CD8-positive, alpha-beta memory T cell (primary cell): ENCODE data around the gene C11orf65. TPM values are rescaled to one million over a fixed set of nuclear protein-coding genes. Genes with fewer than 3 reads are reported as not detected.

ENCODE experiments used
- CTCF ChIA-PET: fragments of 350-600 bp; sonication (Branson Sonifier 250); formaldehyde crosslinking; loops from one replicate; lab custom pipeline; 2021; ENCODE audit warnings: antibody characterized with exemption; lab: Charles Lee
- POLR2A ChIA-PET: fragments of 350-600 bp; sonication (Branson Sonifier 250); formaldehyde crosslinking; loops from one replicate; lab custom pipeline; 2021; ENCODE audit warnings: antibody characterized with exemption; lab: Charles Lee
- DNase-seq, 5 donors: peaks; one replicate each; pipeline versions ENCODE4 v3.0.0 to v3.0.0-alpha.2; 2020 to 2022; ENCODE audit warnings: mixed read lengths in 1 of 5
- H3K27ac ChIP-seq: one replicate; pipeline ENCODE4 v1.7.0; 2013; ENCODE audit warnings: low read depth, mild to moderate bottlenecking, low read length, moderate library complexity
- H3K27me3 ChIP-seq: 2 replicates; pipeline ENCODE4 v1.7.0; 2013; ENCODE audit warnings: low read length, mild to moderate bottlenecking; ENCODE audit not compliant: insufficient read depth, poor library complexity, severe bottlenecking
- H3K36me3 ChIP-seq: 2 replicates; pipeline ENCODE4 v1.7.0; 2013; ENCODE audit warnings: mild to moderate bottlenecking, low read length, moderate library complexity; ENCODE audit not compliant: insufficient read depth
- H3K4me1 ChIP-seq: 2 replicates; pipeline ENCODE4 v1.7.0; 2013; ENCODE audit warnings: mild to moderate bottlenecking, low read length, moderate library complexity; ENCODE audit not compliant: insufficient read depth
- H3K4me3 ChIP-seq: 2 replicates; pipeline ENCODE4 v1.7.0; 2013; ENCODE audit warnings: mild to moderate bottlenecking, low read length
- H3K9me3 ChIP-seq: 2 replicates; pipeline ENCODE4 v1.7.0; 2013; ENCODE audit warnings: mild to moderate bottlenecking, low read length
- H3K27ac Mint-ChIP-seq, 8 donors: one replicate each; pipeline ENCODE4 v1.8.0; 2020 to 2021; ENCODE audit warnings: mixed read lengths in 8 of 8, mild to moderate bottlenecking in 6 of 8, inconsistent platforms in 3 of 8, moderate library complexity in 3 of 8
- H3K27me3 Mint-ChIP-seq, 2 donors: one replicate each; pipeline ENCODE4 v1.8.0; 2020 to 2021; ENCODE audit warnings: mixed read lengths in 2 of 2, mild to moderate bottlenecking in 1 of 2, moderate library complexity in 1 of 2
- H3K36me3 Mint-ChIP-seq, 3 donors: one replicate each; pipeline ENCODE4 v1.8.0; 2020 to 2021; ENCODE audit warnings: mixed read lengths in 3 of 3, inconsistent platforms in 1 of 3, mild to moderate bottlenecking in 1 of 3
- H3K4me1 Mint-ChIP-seq, 3 donors: one replicate each; pipeline ENCODE4 v1.8.0; 2020 to 2021; ENCODE audit warnings: mixed read lengths in 3 of 3, inconsistent platforms in 1 of 3, mild to moderate bottlenecking in 1 of 3
- H3K4me3 Mint-ChIP-seq, 7 donors: one replicate each; pipeline ENCODE4 v1.8.0; 2020 to 2021; ENCODE audit warnings: mixed read lengths in 7 of 7, mild to moderate bottlenecking in 6 of 7, moderate library complexity in 4 of 7, inconsistent platforms in 2 of 7
- H3K9me3 Mint-ChIP-seq, 5 donors: one replicate each; pipeline ENCODE4 v1.8.0; 2020 to 2022; ENCODE audit warnings: mixed read lengths in 5 of 5, mild to moderate bottlenecking in 3 of 5, moderate library complexity in 2 of 5, inconsistent platforms in 1 of 5
- polyA plus RNA-seq: library from polyadenylated mRNA; unstranded; fragments of 300-500 nt; fragmentation: Illumina TruSeq; gene quantifications from one replicate; pipeline ENCODE4 v1.2.3, GENCODE V29; 2021
- total RNA-seq, 2 experiments: library from RNA; stranded (reverse); gene quantifications; one replicate each; pipeline ENCODE4 v1.2.3, GENCODE V29; 2021

The C11orf65 gene
- total and polyA plus RNA-seq, 3 experiments from 2014 or later: 0.64 to 1.1 (median 0.78) TPM

DNA sequence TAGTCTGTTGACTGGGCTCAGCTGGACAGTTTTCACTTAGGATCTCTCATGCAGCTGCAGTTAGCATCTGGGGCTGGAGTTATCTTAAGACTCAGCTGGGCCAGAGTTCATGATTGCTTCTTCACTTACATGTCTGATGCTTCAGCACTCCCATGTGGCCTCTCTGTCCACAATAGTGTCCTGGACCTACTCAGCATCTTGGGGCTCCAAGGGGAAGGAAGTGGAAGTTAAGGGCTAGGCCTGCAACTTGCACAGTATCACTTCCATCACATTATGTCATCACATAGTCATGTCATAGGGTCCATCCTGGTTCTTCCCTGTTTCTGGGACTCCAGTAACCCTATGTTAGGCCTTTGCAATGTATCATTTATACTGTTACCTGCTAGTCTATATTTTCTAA, 115.9 kb downstream of the C11orf65 start:
- Mint-ChIP-seq H3K36me3 (peaks cover 19 to 92% (median 49%) of the 10 kb centered on the region in 3 donors), H3K4me3 (no peak overlapping the region), H3K27ac (peak overlapping the region in 4 of 8 donors; percentile 9 to 59 (median 34)), H3K9me3 (no peaks in the 10 kb centered on the region), H3K27me3 (no peaks in the 10 kb centered on the region), H3K4me1 (peaks cover 0 to 20% (median 3%) of the 10 kb centered on the region in 3 donors)
- Histone ChIP-seq H3K36me3 (peaks cover 68% of the 10 kb centered on the region), H3K4me1 (no peaks in the 10 kb centered on the region), H3K9me3 (no peaks in the 10 kb centered on the region), H3K4me3 (no peak overlapping the region), H3K27ac (no peak overlapping the region), H3K27me3 (no peaks in the 10 kb centered on the region)
- DNase-seq: no peak
- ChIA-PET CTCF (no interaction called here), POLR2A (interaction anchor here (0.6 kb wide), 1 partner anchor 12 kb away, joined by 3 read pairs; no protein-coding TSS in a partner anchor)

- CTCF ChIA-PET: no interaction called here
- H3K27me3 Mint-ChIP-seq: no peaks in the 10 kb centered on the region
- H3K4me1 Mint-ChIP-seq: peaks cover 13 to 38% (median 16%) of the 10 kb centered on the region in 3 donors
- H3K27ac Mint-ChIP-seq: peak overlapping the region in 4 of 8 donors; percentile 19 to 59 (median 36)
- H3K9me3 ChIP-seq: no peaks in the 10 kb centered on the region
- POLR2A ChIA-PET: no interaction called here
- no peaks in the 10 kb centered on the region for H3K27me3 ChIP-seq
- DNase-seq: no peak
- no peak overlapping the region for H3K4me3 ChIP-seq
- H3K27ac ChIP-seq: no peak overlapping the region
- H3K4me3 Mint-ChIP-seq: no peak overlapping the region
- H3K36me3 ChIP-seq: peaks cover 33% of the 10 kb centered on the region
- no peaks in the 10 kb centered on the region for H3K4me1 ChIP-seq
- H3K9me3 Mint-ChIP-seq: no peaks in the 10 kb centered on the region
- peaks cover 4 to 82% (median 28%) of the 10 kb centered on the region in 3 donors for H3K36me3 Mint-ChIP-seq
Measured at GRCh38 chr11:108346451-108346850, 120.9 kb downstream of the C11orf65 start.

DNA sequence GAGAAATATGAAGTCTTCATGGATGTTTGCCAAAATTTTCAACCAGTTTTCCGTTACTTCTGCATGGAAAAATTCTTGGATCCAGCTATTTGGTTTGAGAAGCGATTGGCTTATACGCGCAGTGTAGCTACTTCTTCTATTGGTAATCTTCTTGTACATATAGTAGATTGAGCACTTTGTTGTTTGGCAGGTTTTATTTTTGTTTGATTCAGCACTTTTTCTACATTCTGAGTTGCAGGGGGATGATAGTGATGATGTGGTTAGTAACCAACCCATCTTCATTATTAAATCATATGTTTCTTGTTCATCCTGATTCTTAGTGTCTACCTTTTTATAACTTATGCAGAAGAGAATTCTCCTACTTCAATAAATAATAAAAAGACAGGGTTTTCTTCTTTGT, 121.6 kb downstream of the C11orf65 start:
- H3K27me3 Mint-ChIP-seq: no peaks in the 10 kb centered on the region
- CTCF ChIA-PET: no interaction called here
- peak overlapping the region in 1 of 8 donors; percentile 13 for H3K27ac Mint-ChIP-seq
- H3K4me1 Mint-ChIP-seq: peaks cover 15 to 38% (median 19%) of the 10 kb centered on the region in 3 donors
- DNase-seq: no peak
- Histone ChIP-seq H3K4me1 (no peaks in the 10 kb centered on the region), H3K27ac (no peak overlapping the region), H3K4me3 (no peak overlapping the region), H3K27me3 (no peaks in the 10 kb centered on the region), H3K9me3 (no peaks in the 10 kb centered on the region), H3K36me3 (peaks cover 28% of the 10 kb centered on the region)
- POLR2A ChIA-PET: no interaction called here
- H3K36me3 Mint-ChIP-seq: peaks cover 4 to 78% (median 26%) of the 10 kb centered on the region in 3 donors
- no peaks in the 10 kb centered on the region for H3K9me3 Mint-ChIP-seq
- H3K4me3 Mint-ChIP-seq: no peak overlapping the region

DNA sequence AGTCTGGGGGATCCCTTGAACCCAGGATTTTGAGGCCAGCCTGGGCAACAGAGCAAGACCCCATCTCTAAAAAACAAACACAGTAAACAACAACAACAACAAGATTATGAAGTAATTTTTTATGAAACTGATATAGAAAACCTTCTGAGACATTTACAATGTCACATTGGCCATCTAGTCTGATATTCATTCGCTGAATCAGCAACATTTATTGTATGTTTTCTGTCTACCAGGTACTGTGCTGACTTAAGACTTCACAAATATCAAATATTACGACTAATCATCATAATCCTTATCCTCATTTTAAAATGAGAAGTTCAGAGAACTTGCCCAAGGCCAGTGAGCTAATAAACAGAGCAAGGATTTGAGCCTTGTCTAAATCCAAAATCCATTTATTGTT, 123.6 kb downstream of the C11orf65 start:
- Histone ChIP-seq H3K4me3 (no peak overlapping the region), H3K36me3 (peaks cover 11% of the 10 kb centered on the region), H3K9me3 (no peaks in the 10 kb centered on the region), H3K4me1 (no peaks in the 10 kb centered on the region), H3K27me3 (no peaks in the 10 kb centered on the region), H3K27ac (no peak overlapping the region)
- no peaks in the 10 kb centered on the region for H3K27me3 Mint-ChIP-seq
- H3K36me3 Mint-ChIP-seq: peaks cover under 1 to 68% (median 20%) of the 10 kb centered on the region in 3 donors
- no peaks in the 10 kb centered on the region for H3K9me3 Mint-ChIP-seq
- H3K4me1 Mint-ChIP-seq: peaks cover 19 to 30% (median 23%) of the 10 kb centered on the region in 3 donors
- ChIA-PET POLR2A (no interaction called here), CTCF (no interaction called here)
- no peak overlapping the region for H3K4me3 Mint-ChIP-seq
- peak overlapping the region in 5 of 8 donors; percentile 30 to 83 (median 72) for H3K27ac Mint-ChIP-seq
- DNase-seq: no peak

DNA sequence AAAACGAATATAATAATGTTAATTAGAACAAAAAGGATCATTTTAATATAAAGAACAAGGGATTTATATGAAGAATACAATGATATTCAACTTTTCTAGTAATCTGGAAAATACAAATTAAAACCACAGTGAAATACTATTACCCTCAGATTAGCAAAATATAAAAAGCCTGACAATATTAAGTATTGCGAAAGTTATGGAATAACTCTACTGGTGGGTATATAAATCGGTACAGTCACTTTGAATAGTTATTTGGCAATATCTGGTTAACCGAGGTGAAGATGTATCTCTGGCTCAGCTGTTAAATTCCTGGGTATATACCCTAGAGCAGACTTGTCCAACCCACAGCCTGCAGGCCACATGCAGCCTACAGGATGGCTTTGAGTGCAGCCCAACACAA, 125.7 kb downstream of the C11orf65 start:
- Mint-ChIP-seq H3K4me3 (no peak overlapping the region), H3K9me3 (no peaks in the 10 kb centered on the region), H3K27ac (peak overlapping the region in 3 of 8 donors; percentile 5 to 51 (median 10)), H3K27me3 (no peaks in the 10 kb centered on the region), H3K36me3 (peaks cover 0 to 67% (median 16%) of the 10 kb centered on the region in 3 donors), H3K4me1 (peaks cover 21 to 27% (median 21%) of the 10 kb centered on the region in 3 donors)
- H3K27me3 ChIP-seq: no peaks in the 10 kb centered on the region
- ChIA-PET POLR2A (no interaction called here), CTCF (no interaction called here)
- no peaks in the 10 kb centered on the region for H3K9me3 ChIP-seq
- H3K4me3 ChIP-seq: no peak overlapping the region
- no peak for DNase-seq
- peaks cover 15% of the 10 kb centered on the region for H3K36me3 ChIP-seq
- H3K27ac ChIP-seq: no peak overlapping the region
- H3K4me1 ChIP-seq: no peaks in the 10 kb centered on the region

DNA sequence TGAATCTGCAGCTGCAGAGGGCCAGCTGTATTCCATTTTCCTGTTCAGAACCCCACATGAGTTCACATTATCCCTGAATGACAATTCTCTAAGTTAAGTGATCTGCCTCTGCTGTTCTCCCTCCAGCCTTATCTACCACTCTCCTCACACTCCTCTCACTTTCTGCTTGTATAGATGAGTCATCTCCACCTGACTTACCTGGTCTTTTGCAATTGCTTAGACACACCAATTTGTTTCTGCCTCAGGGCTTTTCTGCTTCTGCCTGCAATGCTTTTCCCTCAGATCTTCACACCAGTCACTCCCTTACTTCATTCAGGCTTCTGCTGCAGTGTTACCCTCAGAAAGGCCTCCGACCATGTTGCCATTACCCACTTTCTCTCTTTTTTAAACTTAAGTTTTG, 126.4 kb downstream of the C11orf65 start:
- peaks cover 21 to 27% (median 21%) of the 10 kb centered on the region in 3 donors for H3K4me1 Mint-ChIP-seq
- DNase-seq: no peak
- no peaks in the 10 kb centered on the region for H3K27me3 Mint-ChIP-seq
- H3K4me3 ChIP-seq: no peak overlapping the region
- no peaks in the 10 kb centered on the region for H3K27me3 ChIP-seq
- POLR2A ChIA-PET: no interaction called here
- no peaks in the 10 kb centered on the region for H3K9me3 ChIP-seq
- H3K4me1 ChIP-seq: no peaks in the 10 kb centered on the region
- H3K36me3 Mint-ChIP-seq: peaks cover 0 to 67% (median 17%) of the 10 kb centered on the region in 3 donors
- H3K27ac ChIP-seq: no peak overlapping the region
- peak overlapping the region in 3 of 8 donors; percentile 24 to 83 (median 56) for H3K27ac Mint-ChIP-seq
- no peak overlapping the region for H3K4me3 Mint-ChIP-seq
- CTCF ChIA-PET: no interaction called here
- peaks cover 16% of the 10 kb centered on the region for H3K36me3 ChIP-seq
- no peaks in the 10 kb centered on the region for H3K9me3 Mint-ChIP-seq

DNA sequence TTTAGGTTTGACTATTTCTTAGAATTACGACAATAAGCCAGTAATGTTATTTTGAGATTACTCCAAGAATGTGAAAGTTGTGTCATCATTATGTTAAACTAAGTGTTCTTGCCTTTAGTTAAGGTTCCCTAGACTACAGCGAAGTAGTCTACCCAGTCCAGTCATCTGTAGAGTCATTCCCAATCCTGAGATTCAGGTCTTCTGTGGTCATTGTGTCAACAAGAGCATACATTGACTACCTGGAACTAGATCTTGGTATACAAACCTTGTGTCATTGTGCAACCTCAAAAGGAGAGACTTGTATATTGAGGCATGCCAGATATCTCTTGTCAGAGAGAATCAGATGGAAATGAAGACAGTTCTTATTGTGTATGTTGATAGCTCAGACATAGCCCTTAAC, 128.6 kb downstream of the C11orf65 start:
- no peak overlapping the region for H3K4me3 ChIP-seq
- ChIA-PET POLR2A (no interaction called here), CTCF (no interaction called here)
- Mint-ChIP-seq H3K4me3 (no peak overlapping the region), H3K36me3 (peaks cover 0 to 69% (median 19%) of the 10 kb centered on the region in 3 donors), H3K4me1 (peaks cover 7 to 14% (median 10%) of the 10 kb centered on the region in 3 donors), H3K27me3 (no peaks in the 10 kb centered on the region), H3K27ac (peak overlapping the region in 2 of 8 donors; percentile 17 to 64), H3K9me3 (no peaks in the 10 kb centered on the region)
- no peak overlapping the region for H3K27ac ChIP-seq
- no peaks in the 10 kb centered on the region for H3K9me3 ChIP-seq
- H3K36me3 ChIP-seq: peaks cover 33% of the 10 kb centered on the region
- DNase-seq: no peak
- no peaks in the 10 kb centered on the region for H3K4me1 ChIP-seq
- no peaks in the 10 kb centered on the region for H3K27me3 ChIP-seq

DNA sequence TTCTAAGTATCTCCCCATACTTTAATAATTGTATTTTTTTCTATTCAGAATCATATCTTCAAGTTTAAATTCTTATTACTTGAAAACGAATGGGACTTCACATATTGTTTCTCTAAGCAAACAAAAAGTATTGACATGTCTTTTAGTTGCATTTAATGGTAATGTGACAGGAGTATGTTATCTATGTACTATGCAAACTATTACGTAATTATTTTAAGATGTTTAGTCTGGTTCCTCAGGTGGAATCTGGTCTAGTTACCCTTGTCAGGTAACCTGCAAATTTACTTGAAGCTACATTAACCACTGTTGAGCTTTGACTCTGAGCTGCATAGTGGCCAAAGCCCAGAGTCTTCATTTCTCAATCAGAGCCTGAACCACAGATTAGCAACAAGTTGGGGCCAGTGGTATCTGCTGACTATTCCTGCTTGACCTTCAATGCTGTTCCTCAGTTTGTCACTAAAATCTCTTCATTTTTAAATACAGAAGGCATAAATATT, 133.9 kb downstream of the C11orf65 start:
- DNase-seq: no peak
- POLR2A ChIA-PET: no interaction called here
- peaks cover 16 to 90% (median 31%) of the 10 kb centered on the region in 3 donors for H3K36me3 Mint-ChIP-seq
- Histone ChIP-seq H3K36me3 (peaks cover 61% of the 10 kb centered on the region), H3K4me1 (no peaks in the 10 kb centered on the region), H3K4me3 (no peak overlapping the region), H3K27ac (no peak overlapping the region), H3K27me3 (no peaks in the 10 kb centered on the region), H3K9me3 (no peaks in the 10 kb centered on the region)
- CTCF ChIA-PET: interaction anchor here (0.7 kb wide), 1 partner anchor 45 kb away, joined by 3 read pairs; no protein-coding TSS in a partner anchor
- H3K4me3 Mint-ChIP-seq: no peak overlapping the region
- no peaks in the 10 kb centered on the region for H3K9me3 Mint-ChIP-seq
- H3K27me3 Mint-ChIP-seq: no peaks in the 10 kb centered on the region
- peak overlapping the region in 1 of 8 donors; percentile 41 for H3K27ac Mint-ChIP-seq
- H3K4me1 Mint-ChIP-seq: peaks cover 7 to 11% (median 10%) of the 10 kb centered on the region in 3 donors
